Ishikawa (cell line): ENCODE data around the gene ETV5.

Experiments
- CEBPB ChIP-seq: IDR thresholded peaks from 2 replicates; pipeline ENCODE4 v1.6.1; 2012
- CREB1 ChIP-seq: IDR thresholded peaks from 2 replicates; pipeline ENCODE4 v1.6.1; 2012; ENCODE audit warnings: low read depth
- EGR1 ChIP-seq: IDR thresholded peaks from 2 replicates; pipeline ENCODE4 v1.6.1; 2012
- EP300 ChIP-seq: IDR thresholded peaks from 2 replicates; pipeline ENCODE4 v1.6.1; 2012; ENCODE audit warnings: borderline replicate concordance
- FOXM1 ChIP-seq: IDR thresholded peaks from 2 replicates; pipeline ENCODE4 v1.6.1; 2012; ENCODE audit warnings: low read depth, borderline replicate concordance
- NFIC ChIP-seq: IDR thresholded peaks from 2 replicates; pipeline ENCODE4 v1.6.1; 2012
- RAD21 ChIP-seq: IDR thresholded peaks from 2 replicates; pipeline ENCODE4 v1.6.1; 2012; ENCODE audit warnings: low read depth
- REST ChIP-seq: IDR thresholded peaks from 2 replicates; pipeline ENCODE4 v1.6.1; 2012; ENCODE audit warnings: low read depth, mild to moderate bottlenecking
- TAF1 ChIP-seq: IDR thresholded peaks from 2 replicates; pipeline ENCODE4 v1.6.1; 2012; ENCODE audit warnings: low read depth, mild to moderate bottlenecking
- TCF12 ChIP-seq: IDR thresholded peaks from 2 replicates; pipeline ENCODE4 v1.6.1; 2012; ENCODE audit warnings: low read depth
- TEAD4 ChIP-seq: IDR thresholded peaks from 2 replicates; pipeline ENCODE4 v1.6.1; 2012
- YY1 ChIP-seq: IDR thresholded peaks from 2 replicates; pipeline ENCODE4 v1.6.1; 2012; ENCODE audit warnings: low read depth
- ZBTB7A ChIP-seq: IDR thresholded peaks from 2 replicates; pipeline ENCODE4 v1.6.1; 2012; ENCODE audit warnings: low read depth
- TF ChIP-seq, protein P1 (sequence below): IDR thresholded peaks from 2 replicates; pipeline ENCODE4 v1.6.1; 2012
- TF ChIP-seq, protein P2 (sequence below): IDR thresholded peaks from 2 replicates; pipeline ENCODE4 v1.6.1; 2012

ETV5 gene

GRCh38 chr3:186149319-186149960, 40.6 kb upstream of the ETV5 start:
- TF ChIP-seq CEBPB, result no peak
- TF ChIP-seq, protein P1, sequence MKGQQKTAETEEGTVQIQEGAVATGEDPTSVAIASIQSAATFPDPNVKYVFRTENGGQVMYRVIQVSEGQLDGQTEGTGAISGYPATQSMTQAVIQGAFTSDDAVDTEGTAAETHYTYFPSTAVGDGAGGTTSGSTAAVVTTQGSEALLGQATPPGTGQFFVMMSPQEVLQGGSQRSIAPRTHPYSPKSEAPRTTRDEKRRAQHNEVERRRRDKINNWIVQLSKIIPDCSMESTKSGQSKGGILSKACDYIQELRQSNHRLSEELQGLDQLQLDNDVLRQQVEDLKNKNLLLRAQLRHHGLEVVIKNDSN, result no peak
- TF ChIP-seq FOXM1, result no peak
- TF ChIP-seq ZBTB7A, result no peak
- TF ChIP-seq REST, result no peak
- TF ChIP-seq TAF1, result no peak
- TF ChIP-seq YY1, result no peak
- TF ChIP-seq NFIC, result no peak
- TF ChIP-seq CREB1, result no peak
- no peak for TF ChIP-seq TEAD4
- TF ChIP-seq, protein P2, sequence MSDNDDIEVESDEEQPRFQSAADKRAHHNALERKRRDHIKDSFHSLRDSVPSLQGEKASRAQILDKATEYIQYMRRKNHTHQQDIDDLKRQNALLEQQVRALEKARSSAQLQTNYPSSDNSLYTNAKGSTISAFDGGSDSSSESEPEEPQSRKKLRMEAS, result no peak
- no peak for TF ChIP-seq TCF12

GRCh38 chr3:186144257-186144656, 35.4 kb upstream of the ETV5 start:
- TF ChIP-seq YY1 (no peak), CREB1 (no peak), ZBTB7A (no peak), TAF1 (no peak), NFIC (no peak), TCF12 (no peak), RAD21 (no peak), FOXM1 (no peak)
- TF ChIP-seq, protein P2, result no peak

DNA sequence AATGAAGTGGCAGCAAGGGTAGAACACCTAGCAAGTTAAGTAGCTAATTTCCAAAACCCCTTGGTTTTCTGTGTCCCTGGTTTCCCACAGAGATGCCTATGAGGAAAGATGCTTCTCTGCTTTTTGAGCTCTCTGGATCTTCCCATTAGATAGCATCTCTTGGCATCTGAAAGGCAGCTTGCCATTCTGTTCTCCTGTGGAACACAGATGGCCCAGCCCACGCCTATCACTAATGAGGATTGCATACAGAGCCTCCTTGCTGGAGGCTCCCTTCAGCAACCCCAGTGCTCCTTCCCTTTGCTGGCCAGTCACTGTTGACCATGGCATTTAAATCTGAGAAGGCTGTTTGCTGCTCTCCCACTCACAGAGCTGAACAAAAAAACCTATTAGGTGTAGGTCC, 34.4 kb upstream of the ETV5 start:
- no peak for TF ChIP-seq FOXM1
- no peak for TF ChIP-seq RAD21
- TF ChIP-seq, protein P1, result no peak

DNA sequence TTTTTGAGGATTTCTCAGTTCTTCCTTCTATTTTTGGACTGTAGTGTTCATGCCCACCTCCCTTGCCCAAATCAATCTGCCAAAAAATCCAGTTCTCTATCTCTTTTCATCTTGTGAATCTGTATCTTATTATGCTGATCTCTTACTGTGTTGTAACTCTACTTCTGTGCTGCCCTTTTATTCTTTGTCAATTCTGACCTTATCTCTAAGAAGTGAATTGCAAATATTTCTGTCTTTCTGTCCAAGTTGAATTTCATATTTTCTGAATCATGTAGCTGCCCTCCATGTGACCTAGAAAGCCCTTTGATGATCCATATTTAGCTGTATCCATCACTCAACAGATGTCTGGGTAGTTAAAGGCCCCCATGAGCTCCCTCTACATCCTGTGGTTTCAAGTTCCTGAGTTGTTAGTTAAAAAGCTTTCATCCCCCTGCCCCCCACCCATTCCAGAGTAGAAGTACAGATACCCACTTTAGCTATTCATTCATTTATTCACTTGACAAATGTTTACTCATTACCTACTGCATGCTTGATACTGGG, 33.6 kb upstream of the ETV5 start:
- TF ChIP-seq EP300 (no peak), REST (no peak), TAF1 (no peak), CREB1 (no peak), NFIC (no peak), ZBTB7A (no peak), EGR1 (no peak), YY1 (no peak)
- TF ChIP-seq, protein P2, result no peak

GRCh38 chr3:186141790-186142189, 32.9 kb upstream of the ETV5 start:
- no peak for TF ChIP-seq FOXM1
- TF ChIP-seq ZBTB7A, result no peak
- TF ChIP-seq REST, result no peak
- no peak for TF ChIP-seq TAF1
- no peak for TF ChIP-seq NFIC
- TF ChIP-seq CEBPB, result no peak
- TF ChIP-seq EGR1, result no peak
- no peak for TF ChIP-seq EP300
- TF ChIP-seq, protein P1, result no peak
- no peak for TF ChIP-seq TEAD4
- TF ChIP-seq, protein P2, result no peak
- TF ChIP-seq YY1, result no peak
- TF ChIP-seq RAD21, result no peak
- TF ChIP-seq TCF12, result no peak
- TF ChIP-seq CREB1, result no peak
